Left renal pelvis (tissue), 4 donors: ENCODE data around the gene FAM43A. TPM values are rescaled to one million over a fixed set of nuclear protein-coding genes. Genes with fewer than 3 reads are reported as not detected.

Source experiments
- DNase-seq, 4 donors: peaks; one replicate each; pipeline ENCODE4 v3.0.0-alpha.2; 2013; ENCODE audit warnings: low read depth in 4 of 4, low spot score in 3 of 4
- polyA plus RNA-seq, 4 donors: library from polyadenylated mRNA; unstranded; fragments of 120-200 nt; gene quantifications; one replicate each; pipeline ENCODE4 v1.2.1, GENCODE V29; 2013; ENCODE audit not compliant: insufficient read length in 4 of 4

The FAM43A gene
- polyA plus RNA-seq, 4 donors = 4.8 to 13.3 (median 6.2) TPM

DNA sequence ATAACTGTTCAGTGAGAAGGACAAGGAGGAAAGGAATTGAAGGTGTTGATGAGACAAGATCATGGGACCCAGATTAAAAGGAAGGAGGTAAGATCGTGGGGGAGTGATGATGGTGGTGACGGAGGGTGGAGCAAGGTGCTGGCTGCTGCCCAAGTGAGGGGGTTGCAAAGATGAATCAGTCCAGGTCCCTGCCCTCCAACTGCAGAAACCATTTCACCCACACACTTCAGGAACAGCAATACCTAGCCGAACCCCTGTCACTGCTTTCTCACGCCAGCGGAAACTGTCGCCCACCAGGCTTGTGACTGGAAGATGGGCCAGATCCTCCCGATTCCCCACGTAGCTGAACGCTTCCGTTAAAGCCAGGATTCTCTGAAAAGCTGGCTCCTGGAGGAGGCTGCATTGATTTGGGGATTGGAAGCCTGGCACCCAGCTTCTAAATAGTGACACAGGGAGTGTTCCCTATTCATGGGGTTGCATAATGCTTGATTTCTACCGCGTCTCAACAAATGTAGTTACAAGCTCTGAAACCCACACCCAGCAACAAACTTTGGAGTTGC lies 10.5 kb upstream of the FAM43A start:
- no peak for DNase-seq

DNA sequence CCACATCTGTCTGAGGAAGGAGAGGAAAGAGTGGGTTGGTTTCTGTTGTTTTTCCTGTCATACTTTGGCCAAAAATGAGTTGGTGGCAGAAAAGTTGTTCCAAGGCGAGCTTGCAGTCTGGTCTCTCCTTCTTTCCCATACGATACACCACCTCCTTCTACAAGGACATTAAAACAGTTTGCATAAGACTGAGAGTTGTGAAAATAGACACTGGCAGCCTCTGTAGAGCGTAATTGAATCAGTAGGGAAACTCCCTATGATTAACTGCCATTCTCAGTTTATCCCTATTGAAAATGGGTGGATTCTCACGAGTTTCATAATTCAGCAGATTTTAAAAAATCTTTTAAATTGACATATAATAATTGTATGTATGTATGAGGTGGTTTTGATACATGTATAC lies 10.0 kb upstream of the FAM43A start:
- DNase-seq = no peak

DNA sequence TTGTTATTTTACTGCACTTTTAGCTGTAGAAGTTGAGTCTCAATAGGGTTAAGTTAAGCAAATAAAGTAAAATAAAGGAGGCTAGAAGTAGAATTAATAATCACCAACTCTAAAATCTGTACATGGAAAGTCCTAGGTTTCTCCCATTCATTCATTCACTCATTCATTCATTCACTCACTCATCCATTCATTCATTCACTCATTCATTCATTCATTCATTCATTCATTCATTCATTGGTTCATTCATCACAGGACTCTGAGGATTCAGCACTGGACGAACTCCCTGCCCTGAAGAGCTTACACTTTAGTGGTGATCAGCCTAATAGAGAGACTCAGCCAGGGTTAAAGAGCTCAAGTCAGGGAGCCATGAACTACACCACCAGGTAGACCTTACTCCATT lies 9.2 kb upstream of the FAM43A start:
- no peak for DNase-seq

DNA sequence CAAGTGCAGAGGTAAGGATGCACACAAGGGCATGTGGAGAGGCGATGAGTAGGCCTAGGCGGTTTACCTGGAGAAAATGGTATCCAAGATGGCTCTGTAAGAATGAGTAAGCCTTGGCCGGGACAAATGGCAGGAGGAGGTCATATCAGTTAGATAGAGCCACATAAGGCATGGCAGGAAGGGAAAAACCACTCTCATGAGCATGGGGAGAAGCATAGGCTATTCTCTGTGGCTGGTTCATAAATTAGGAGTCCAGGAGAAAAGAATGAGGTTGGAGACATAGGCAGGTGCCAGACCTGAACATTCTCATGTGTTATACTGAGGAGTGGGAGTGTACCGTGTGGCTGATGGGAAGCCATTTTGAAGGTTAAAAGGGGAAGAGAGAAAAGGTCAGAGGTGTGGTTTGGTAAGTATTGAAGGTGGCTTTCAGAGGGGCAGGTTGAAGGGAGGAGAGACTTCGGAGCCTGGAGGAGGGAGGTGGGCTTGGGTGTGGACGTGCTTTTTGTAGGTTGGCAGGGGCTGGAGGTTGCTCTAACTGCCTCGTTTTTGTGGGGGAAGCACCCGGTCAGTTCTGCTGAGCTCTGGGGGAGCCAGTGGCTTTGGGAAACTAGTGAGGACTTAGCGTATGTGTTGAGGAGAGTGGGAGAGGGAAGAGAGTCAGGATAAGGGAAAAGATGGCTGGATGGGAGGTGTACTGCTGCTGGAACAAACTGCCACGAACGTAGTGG lies 4.6 kb upstream of the FAM43A start:
- DNase-seq = no peak

DNA sequence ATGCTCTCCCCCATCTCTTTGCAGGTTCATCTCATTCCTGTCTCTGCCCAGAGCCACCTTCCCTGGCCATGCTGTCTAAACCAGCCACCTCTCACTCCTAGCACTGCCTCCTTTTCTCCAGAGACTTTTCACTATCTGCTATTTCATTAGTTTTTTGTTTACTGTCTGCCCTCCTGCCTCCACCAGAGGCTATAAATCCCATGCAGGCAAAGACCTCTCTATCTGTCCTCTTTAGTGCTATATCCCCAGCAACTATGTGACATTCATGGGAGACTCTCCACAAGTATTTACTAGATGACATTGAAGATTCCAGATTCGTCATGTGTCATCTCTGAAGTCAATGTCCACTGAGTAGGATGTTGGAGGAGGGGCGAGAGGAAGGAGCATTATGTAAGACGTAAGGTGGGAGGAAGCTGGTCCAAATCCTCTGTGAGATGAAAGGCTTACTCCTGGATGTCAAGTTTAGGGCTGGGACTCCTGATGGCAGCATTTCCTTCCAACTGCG lies 3.4 kb upstream of the FAM43A start:
- DNase-seq = no peak

DNA sequence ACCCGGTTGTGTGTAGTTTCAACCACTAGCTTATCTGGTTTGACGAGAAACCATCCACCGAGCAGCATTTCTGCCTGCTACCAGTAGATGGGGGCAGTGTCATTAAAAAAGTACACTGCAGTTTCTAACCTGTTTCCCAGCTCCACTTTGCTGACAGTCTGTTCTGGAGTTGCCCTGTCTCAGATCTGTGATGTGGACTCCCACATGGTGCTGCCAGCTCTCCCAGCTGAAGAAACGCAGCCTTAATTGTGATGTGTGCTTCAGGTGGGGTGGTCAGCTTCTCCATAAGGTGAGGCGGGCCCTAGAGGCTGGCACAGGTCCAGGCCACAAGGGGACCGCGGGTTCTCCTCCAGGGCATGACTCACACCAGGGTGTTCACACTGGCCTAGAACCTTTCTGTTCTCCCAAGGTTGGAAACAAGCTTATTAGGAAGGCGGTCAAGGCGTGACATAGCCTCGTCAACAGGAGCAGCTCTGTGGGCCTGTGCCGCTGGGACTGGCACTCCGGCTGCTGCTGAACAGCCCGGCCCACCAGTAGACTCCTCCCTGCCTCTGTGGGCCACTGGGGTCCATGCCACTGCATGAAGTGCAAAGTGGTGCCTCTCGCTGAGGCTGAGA lies 2.9 kb upstream of the FAM43A start:
- no peak for DNase-seq

DNA sequence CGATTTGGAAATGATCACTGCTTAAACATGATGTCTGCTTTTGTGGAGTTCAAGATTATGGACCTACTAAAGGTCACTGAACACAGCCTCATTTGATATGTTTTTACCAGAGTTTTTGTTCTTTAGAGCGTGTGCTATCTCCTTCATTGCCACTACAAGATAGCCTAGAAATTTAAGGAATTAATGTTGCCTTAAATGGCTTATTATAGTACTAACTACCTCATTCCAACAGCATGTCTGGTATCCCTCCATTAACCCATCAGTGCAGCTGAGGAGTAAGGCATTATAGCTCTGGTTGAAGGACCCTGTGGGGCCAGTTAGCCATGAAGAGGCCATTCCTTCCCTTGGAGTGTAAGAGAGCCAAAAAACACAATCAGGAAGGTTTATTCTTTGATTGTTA lies 2.3 kb upstream of the FAM43A start:
- DNase-seq = no peak

DNA sequence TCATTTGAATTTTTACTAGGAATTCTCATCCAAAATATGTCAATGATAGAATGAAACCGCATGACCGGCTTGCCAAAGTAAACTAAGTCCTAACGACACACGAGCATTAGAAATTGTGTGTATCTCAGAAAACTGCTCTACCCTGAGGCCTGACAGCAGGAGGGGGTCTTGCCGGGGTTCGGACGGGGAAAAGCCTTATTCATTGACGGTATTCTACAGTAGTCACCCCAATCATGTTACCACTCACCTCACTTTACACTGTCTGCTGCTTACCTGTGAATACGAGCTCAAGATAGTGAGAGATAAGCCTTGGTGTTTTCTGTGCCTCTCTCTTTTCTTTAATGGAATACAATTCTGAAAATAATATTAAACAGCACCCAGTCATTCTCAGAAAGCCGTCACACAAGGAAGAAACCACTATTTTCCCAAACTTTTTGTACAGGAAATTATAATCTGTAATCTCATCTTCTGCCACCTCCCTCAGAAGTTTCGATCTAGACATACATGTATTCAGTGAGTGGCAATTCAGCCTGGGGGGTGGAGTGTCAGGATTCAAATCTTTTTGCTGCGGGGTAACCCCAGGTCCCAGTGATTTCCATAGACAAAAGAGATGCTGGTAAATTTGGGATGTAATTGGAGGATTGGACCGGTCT lies 492 bp upstream of the FAM43A start:
- DNase-seq = no peak

DNA sequence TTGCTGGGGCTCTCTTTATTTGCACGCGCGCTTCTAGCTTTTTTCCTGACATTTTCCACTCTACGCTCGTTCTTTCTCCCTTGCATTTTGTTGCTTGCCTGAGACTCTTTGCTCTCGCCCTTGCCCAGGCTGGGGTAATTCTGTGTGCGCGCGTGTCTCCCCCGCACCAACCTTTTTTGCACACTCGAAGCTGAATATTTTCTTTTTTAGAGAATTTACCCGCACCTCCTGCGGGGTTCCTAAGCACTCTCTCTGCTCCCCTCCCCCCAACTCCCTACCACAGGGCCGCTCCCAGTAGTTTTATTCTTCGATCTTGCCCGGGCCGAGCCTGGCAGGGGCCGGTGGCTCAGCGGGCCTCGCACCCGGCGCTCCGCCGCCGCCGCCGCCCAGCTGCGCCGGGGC lies 732 bp downstream of the FAM43A start:
- no peak for DNase-seq

DNA sequence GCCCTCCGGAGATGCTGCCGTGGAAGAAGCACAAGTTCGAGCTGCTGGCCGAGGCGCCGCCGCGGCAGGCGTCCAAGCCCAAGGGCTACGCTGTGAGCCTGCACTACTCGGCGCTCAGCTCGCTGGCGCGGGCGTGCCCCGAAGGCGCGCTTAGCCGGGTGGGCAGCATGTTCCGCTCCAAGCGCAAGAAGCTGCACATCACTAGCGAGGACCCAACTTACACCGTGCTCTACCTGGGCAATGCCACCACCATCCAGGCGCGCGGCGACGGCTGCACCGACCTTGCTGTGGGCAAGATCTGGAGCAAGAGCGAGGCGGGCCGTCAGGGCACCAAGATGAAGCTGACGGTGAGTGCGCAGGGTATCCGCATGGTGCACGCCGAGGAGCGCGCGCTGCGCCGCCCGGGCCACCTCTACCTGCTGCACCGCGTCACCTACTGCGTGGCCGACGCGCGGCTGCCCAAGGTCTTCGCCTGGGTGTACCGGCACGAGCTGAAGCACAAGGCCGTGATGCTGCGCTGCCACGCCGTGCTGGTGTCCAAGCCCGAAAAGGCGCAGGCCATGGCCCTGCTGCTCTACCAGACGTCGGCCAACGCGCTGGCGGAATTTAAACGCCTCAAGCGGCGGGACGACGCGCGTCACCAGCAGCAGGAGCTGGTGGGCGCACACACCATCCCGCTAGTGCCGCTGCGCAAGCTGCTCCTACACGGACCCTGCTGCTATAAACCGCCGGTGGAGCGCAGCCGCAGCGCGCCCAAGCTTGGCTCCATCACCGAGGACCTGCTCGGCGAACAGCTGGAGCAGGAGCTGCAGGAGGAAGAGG lies 1.3 kb downstream of the FAM43A start:
- DNase-seq = no peak

DNA sequence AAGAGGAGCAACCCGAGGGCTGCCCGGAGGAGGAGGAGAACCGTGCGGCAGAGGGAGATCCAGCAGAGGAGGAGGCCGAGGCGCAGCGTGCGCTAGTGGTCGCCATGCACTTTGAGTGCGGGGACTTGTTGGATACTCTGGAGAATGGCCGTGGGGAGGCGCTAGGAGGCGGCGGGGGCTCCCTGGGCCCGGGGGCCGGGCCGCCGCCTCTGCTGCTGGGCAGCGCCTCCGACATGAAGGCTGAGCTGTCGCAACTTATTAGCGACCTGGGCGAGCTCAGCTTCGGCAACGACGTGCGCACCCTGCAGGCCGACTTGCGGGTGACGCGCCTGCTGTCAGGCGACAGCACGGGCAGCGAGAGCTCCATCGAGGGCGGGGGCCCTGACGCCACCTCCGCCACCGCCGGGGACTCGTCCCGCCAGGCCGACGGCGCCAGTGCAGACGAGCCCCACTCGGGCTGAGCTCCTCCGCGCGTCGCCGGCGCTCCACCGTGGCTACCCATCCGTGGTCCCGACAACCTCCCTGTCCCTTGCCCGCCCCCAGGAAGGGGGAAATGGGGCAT lies 2.0 kb downstream of the FAM43A start:
- DNase-seq = no peak

DNA sequence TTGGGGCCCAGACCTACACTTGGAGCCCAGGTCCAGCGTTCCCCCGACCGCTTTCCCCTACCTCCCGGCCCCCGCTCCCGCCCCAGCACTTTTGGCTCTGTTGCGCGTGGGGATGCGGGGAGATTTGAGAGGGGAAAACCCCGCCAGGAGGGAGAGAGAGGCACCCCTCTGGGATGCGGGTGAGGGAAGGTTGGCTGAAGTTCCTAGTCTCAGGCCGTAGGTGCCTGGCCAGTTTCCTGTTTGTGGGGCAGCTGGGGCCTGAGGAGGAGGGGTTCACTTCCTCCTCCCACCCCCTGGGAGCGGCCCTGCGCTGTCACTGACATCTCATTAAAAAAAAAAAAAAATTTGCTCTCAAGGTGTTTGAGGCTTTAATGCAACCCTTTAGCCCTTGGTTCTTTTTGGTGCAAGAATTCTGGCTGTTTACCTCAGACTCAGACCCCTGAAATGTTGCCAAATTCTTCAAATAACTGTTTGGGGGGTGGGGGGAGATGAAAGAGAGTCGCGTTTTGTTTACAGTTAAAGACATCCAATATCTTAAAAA lies 2.6 kb downstream of the FAM43A start:
- DNase-seq = no peak

DNA sequence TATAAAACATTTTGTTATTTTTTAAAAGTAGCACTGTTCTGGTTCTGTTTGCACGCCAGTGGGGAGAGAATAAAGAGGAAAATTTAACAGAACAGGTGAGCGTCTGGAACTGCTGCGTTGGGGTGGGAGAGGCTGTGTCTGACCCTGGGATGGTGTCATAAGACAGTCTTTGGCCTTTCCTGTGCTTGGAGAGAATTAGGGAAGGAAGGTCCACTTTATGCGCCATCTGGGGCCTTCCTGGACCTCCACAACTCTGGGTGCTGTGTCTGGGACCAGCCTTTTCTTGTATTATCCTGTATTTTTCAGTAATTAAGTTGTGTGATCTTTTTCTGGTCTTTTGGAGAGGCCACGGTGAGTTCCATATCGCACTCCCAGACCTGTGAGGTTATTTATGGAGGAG lies 3.3 kb downstream of the FAM43A start:
- no peak for DNase-seq

DNA sequence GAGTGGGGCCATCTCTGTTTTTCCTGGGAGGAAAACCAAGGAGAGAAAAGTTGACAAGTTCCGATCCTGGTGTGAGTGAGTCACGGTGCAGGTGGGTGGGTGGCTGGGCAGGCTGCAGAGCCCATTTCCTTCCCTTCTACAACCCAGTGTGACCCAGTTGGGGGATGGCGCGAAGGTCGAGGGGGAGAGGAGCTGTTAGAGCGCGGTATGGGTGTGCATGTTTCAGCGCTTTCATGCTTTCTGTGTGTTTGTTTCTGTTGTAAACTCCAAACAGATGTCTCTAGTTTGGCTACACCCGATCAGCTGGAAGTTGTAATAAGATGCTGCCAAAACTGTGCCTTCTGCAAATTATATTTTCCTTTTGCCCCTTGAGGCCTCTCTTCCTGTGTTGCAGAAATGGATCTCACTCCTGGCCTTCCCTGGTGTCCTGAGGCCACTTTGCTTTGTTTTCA lies 3.8 kb downstream of the FAM43A start:
- no peak for DNase-seq

DNA sequence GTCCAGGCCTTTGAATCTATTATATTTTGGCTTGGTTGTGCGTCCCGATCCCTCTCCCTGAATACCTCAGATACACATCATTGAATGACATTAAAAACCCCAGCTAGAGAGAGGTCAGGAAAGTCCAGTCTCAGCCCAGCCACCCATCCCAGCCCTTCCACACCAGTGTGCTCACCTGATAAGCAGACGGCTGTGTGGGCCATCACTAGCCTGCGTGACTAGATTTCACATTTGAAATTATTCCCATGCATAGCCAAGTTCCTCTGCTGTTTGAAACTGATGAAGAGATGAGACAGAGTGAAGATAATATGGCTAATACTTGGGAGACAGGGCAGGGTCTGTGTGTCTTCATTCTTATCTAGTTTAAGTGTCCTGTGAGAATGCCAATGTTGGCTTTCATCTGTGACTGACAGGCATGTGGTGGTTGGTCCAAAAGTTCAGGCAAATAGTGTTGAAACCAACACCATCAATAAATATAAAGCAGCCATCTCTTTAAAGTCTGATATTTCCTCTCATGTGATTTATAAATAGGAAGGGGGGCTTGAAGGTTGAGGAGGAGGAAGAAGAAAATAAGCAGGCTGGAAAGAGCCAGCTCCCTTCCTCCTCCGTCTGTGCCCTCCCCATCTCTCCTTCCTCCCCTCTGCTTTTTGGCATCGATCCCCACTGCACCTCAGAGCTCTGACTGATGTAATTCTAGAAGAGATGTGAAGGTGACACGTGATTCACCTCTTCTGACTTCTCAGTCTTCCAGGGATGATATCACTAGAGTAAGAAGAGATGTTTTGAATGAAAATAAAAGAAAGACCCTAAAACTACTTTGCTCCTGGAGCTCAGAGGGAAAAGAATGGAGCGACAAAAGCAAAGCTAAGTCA lies 5.1 kb downstream of the FAM43A start:
- no peak for DNase-seq

DNA sequence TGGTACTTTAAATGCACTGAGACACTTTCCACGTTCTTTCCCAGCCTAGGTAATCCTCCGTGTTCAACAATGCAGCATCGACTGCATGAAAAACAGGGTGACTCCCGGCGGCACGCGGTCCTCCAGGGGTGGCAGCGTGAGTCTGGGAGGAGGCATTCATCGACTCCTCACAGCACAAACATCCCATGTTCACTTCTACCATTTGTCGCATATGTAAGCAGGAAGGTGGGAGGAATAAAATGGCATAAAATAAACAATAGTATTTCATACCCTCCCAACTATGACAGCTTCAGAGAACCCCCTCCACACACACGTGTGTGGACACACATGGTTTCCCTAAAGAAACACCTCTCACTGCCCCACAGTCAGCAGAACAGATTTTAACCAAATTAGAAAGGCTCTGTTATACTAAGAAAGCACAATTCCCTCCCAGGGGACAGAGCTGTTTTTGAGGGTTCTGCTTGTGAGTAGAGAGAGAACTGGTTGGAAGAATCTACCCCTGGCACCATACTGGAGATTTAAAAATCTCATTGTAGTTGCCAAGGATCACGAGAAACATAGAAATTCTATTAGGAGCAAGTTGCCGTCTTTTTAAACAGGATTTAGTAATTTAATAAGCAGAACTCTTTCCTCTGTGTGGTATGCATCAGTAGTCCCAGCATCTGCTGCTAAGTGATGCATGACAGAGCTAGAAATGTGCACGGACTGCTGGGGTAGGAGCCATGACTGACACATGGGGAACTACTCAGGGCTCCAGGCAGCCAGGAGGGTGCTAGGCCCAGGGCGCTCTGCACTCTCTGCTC lies 6.0 kb downstream of the FAM43A start:
- DNase-seq = no peak

DNA sequence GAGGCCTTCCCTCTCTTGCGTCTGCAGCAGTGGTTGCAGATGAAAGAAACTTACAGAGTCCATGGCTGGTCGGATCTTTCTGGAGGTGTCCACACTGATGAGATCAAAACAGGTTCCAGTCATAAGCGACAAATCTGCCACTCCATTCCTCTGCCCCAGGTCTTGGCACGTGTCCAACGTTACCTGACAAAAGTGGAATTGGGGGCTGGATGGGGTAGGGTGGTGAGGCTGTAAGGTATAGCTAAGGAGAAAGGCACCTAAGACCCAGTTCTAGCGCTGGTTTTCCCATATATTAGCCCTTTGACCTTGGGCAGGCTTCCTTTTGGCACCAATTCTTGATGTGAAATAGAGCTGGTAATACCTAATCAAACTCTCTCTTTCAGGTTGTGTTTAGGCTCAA lies 11.0 kb downstream of the FAM43A start:
- no peak for DNase-seq

DNA sequence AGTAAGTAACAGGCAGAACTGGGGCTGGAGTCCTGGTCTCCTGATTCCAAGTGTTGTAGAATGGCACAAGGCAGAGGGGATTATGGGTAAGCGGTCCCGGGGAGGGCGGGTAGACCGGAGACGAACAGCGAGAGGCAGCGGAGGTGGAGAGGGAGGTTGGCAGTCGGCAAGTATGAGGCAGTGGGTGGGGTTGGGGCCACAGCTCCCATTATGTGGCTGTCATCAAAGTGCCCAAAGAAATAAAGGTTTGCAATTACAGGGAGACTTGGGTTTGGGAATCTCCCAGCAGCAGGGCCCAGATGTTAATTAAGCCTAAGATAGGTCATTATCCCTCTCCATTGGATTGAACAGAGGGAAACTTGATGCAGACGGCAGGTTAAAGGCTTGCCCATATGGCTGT lies 16.9 kb downstream of the FAM43A start:
- DNase-seq = no peak
